GM12878 (cell line): Measurements from ENCODE around the gene APBB1IP.

Experiments used
- ATF3 ChIP-seq: IDR thresholded peaks from 2 replicates; pipeline ENCODE4 v1.6.1; 2011; ENCODE audit warnings: low read depth, mild to moderate bottlenecking, low read length, moderate library complexity, borderline replicate concordance; ENCODE audit errors: extremely low read depth
- BCLAF1 ChIP-seq: fragments of 450-650 bp; IDR thresholded peaks from 2 replicates; pipeline ENCODE4 v1.6.1; 2017; ENCODE audit warnings: antibody characterized with exemption, mild to moderate bottlenecking, moderate library complexity
- CTCF ChIP-seq, 3 experiments: IDR thresholded peaks in 2 of 3; conservative IDR thresholded peaks in 1 of 3; 2 replicates each; pipeline ENCODE4 v1.5.1; 2011; ENCODE audit warnings: low read depth in 3 of 3, low read length in 3 of 3, mild to moderate bottlenecking in 3 of 3, control low read depth in 2 of 3, moderate library complexity in 2 of 3, inconsistent platforms in 1 of 3, mixed read lengths in 1 of 3; ENCODE audit not compliant: control insufficient read depth in 2 of 3, insufficient read depth in 1 of 3; ENCODE audit errors: extremely low read depth in 1 of 3
- EED ChIP-seq: sonication (generic); IDR thresholded peaks from 2 replicates; pipeline ENCODE4 v1.6.1; 2016; ENCODE audit warnings: antibody characterized with exemption, low read depth
- EP300 ChIP-seq, 2 experiments: fragments of 150-350 bp in 1 of 2; IDR thresholded peaks; 2 replicates each; pipeline ENCODE4 v1.6.1; 2011 to 2012; ENCODE audit warnings: low read depth in 2 of 2, low read length in 2 of 2, borderline replicate concordance in 1 of 2, improper control_type of control experiment in 1 of 2, inconsistent platforms in 1 of 2; ENCODE audit not compliant: control insufficient read depth in 1 of 2
- ESRRA ChIP-seq: IDR thresholded peaks from 2 replicates; pipeline ENCODE4 v1.6.1; 2012; ENCODE audit warnings: mild to moderate bottlenecking, low read length, improper control_type of control experiment
- EZH2 ChIP-seq: IDR thresholded peaks from 2 replicates; pipeline ENCODE4 v1.6.1; 2012; ENCODE audit warnings: low read depth, mild to moderate bottlenecking, control low read depth, inconsistent platforms, low read length, borderline replicate concordance; ENCODE audit not compliant: control insufficient read depth
- HCFC1 ChIP-seq: fragments of 150-350 bp; IDR thresholded peaks from 2 replicates; pipeline ENCODE4 v1.6.1; 2014; ENCODE audit warnings: low read length
- MAX ChIP-seq: IDR thresholded peaks from 2 replicates; pipeline ENCODE4 v1.6.1; 2012; ENCODE audit warnings: low read depth, low read length, improper control_type of control experiment
- PBX3 ChIP-seq: IDR thresholded peaks from 2 replicates; pipeline ENCODE4 v1.6.1; 2011; ENCODE audit warnings: mild to moderate bottlenecking, low read depth, low read length, moderate library complexity; ENCODE audit not compliant: insufficient replicate concordance
- PML ChIP-seq: IDR thresholded peaks from 2 replicates; pipeline ENCODE4 v1.6.1; 2012; ENCODE audit warnings: low read length, inconsistent platforms
- RAD51 ChIP-seq: fragments of 450-650 bp; IDR thresholded peaks from 2 replicates; pipeline ENCODE4 v1.6.1; 2016; ENCODE audit warnings: moderate library complexity, mild to moderate bottlenecking, inconsistent platforms
- SMC3 ChIP-seq: IDR thresholded peaks from 2 replicates; pipeline ENCODE4 v1.6.1; 2011; ENCODE audit warnings: low read length, improper control_type of control experiment, borderline replicate concordance
- TAF1 ChIP-seq: IDR thresholded peaks from 2 replicates; pipeline ENCODE4 v1.6.1; 2011; ENCODE audit warnings: mild to moderate bottlenecking, low read depth, low read length, borderline replicate concordance

GRCh38 chr10:26445411-26446031 is 7.4 kb downstream of the APBB1IP start:
- TF ChIP-seq CTCF (IDR thresholded peaks at IDR 0.05 in 2 of 3, conservative IDR thresholded peaks at IDR 0.05 in 1 of 3; ENCODE audit: control insufficient read depth in 2 of 3, extremely low read depth in 1 of 3, insufficient read depth in 1 of 3, low read depth in 3 of 3, low read length in 3 of 3) (peak in 2 of 3 experiments; percentile 13 to 18; a peak in 1 of 6 replicates), ESRRA (no peak), HCFC1 (no peak), PML (no peak), EZH2 (no peak), PBX3 (no peak), BCLAF1 (no peak), EP300 (IDR thresholded peaks at IDR 0.05; ENCODE audit: borderline replicate concordance in 1 of 2, control insufficient read depth in 1 of 2, low read depth in 2 of 2, low read length in 2 of 2) (no peak), EED (no peak), RAD51 (no peak), ATF3 (no peak), MAX (no peak), SMC3 (no peak), TAF1 (no peak)
